Measurements from ENCODE around the gene LUZP2.

DNA sequence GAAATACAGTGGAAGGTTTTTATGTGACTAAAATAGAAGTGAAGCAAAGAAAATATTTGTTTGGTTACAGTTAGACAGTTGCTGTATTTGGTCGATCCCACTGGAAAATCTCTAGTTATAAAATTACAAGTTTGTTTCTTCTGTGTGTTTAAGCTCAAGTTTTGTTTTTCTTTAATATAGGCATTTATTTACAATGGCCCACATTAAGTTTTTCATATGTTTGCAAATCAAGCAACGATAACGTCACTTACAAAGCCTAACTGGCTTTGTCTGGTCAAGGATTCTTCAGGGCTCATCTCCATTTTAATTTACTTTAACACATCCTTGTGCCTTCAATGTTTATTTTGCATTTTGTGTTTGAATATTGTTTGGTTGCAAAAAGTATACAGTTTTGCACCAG, 270.6 kb downstream of the LUZP2 start:
- TF ChIP-seq, protein P1, sequence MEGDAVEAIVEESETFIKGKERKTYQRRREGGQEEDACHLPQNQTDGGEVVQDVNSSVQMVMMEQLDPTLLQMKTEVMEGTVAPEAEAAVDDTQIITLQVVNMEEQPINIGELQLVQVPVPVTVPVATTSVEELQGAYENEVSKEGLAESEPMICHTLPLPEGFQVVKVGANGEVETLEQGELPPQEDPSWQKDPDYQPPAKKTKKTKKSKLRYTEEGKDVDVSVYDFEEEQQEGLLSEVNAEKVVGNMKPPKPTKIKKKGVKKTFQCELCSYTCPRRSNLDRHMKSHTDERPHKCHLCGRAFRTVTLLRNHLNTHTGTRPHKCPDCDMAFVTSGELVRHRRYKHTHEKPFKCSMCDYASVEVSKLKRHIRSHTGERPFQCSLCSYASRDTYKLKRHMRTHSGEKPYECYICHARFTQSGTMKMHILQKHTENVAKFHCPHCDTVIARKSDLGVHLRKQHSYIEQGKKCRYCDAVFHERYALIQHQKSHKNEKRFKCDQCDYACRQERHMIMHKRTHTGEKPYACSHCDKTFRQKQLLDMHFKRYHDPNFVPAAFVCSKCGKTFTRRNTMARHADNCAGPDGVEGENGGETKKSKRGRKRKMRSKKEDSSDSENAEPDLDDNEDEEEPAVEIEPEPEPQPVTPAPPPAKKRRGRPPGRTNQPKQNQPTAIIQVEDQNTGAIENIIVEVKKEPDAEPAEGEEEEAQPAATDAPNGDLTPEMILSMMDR (IDR thresholded peaks at IDR 0.05): no peak
- TF ChIP-seq POLR2A (IDR thresholded peaks at IDR 0.05): no peak
- no peak for TF ChIP-seq POLR2AphosphoS5 (IDR thresholded peaks at IDR 0.05)
